WTC11 (cell line): ENCODE data around the gene MSH2.

ENCODE experiments used
- ESRRA ChIP-seq: sonication (generic); formaldehyde crosslinking; IDR thresholded peaks from 2 replicates; pipeline ENCODE4 v1.8.1; 2022; ENCODE audit warnings: mild to moderate bottlenecking, missing genetic modification reagents, borderline replicate concordance
- ETV6 ChIP-seq: sonication (generic); formaldehyde crosslinking; IDR thresholded peaks from 2 replicates; pipeline ENCODE4 v1.8.1; 2022; ENCODE audit warnings: mild to moderate bottlenecking, missing genetic modification reagents
- JAZF1 ChIP-seq: fragments of 250-450 bp; sonication (Bioruptor Pico); IDR thresholded peaks from 2 replicates; pipeline ENCODE4 v1.9.0; 2021; ENCODE audit warnings: moderate library complexity, mild to moderate bottlenecking, inconsistent platforms
- PRRX2 ChIP-seq: fragments of 250-450 bp; sonication (Bioruptor Pico); IDR thresholded peaks from 2 replicates; pipeline ENCODE4 v1.8.0; 2021; ENCODE audit warnings: mild to moderate bottlenecking
- TCF7 ChIP-seq: sonication (generic); formaldehyde crosslinking; IDR thresholded peaks from 2 replicates; pipeline ENCODE4 v1.8.0; 2022; ENCODE audit warnings: mild to moderate bottlenecking, low read depth, missing genetic modification reagents, moderate library complexity
- TF ChIP-seq, protein P1 (sequence below): sonication (generic); formaldehyde crosslinking; IDR thresholded peaks from 2 replicates; pipeline ENCODE4 v1.8.0; 2023; ENCODE audit warnings: missing genetic modification reagents, mild to moderate bottlenecking, borderline replicate concordance
- TF ChIP-seq, protein P2 (sequence below): fragments of 200-600 bp; IDR thresholded peaks from 2 replicates; pipeline ENCODE4 v1.8.0; 2022; ENCODE audit warnings: antibody characterized with exemption
- TF ChIP-seq, protein P3 (sequence below): fragments of 250-450 bp; sonication (Bioruptor Pico); IDR thresholded peaks from 2 replicates; pipeline ENCODE4 v2.1.2; 2022; ENCODE audit warnings: mild to moderate bottlenecking, moderate library complexity
- TF ChIP-seq, protein P4 (sequence below): sonication (generic); formaldehyde crosslinking; IDR thresholded peaks from 2 replicates; pipeline ENCODE4 v1.8.1; 2023; ENCODE audit warnings: mild to moderate bottlenecking, missing genetic modification reagents, moderate library complexity
- TF ChIP-seq, protein P5 (sequence below): sonication (generic); formaldehyde crosslinking; IDR thresholded peaks from 2 replicates; pipeline ENCODE4 v1.8.0; 2022; ENCODE audit warnings: missing genetic modification reagents

DNA sequence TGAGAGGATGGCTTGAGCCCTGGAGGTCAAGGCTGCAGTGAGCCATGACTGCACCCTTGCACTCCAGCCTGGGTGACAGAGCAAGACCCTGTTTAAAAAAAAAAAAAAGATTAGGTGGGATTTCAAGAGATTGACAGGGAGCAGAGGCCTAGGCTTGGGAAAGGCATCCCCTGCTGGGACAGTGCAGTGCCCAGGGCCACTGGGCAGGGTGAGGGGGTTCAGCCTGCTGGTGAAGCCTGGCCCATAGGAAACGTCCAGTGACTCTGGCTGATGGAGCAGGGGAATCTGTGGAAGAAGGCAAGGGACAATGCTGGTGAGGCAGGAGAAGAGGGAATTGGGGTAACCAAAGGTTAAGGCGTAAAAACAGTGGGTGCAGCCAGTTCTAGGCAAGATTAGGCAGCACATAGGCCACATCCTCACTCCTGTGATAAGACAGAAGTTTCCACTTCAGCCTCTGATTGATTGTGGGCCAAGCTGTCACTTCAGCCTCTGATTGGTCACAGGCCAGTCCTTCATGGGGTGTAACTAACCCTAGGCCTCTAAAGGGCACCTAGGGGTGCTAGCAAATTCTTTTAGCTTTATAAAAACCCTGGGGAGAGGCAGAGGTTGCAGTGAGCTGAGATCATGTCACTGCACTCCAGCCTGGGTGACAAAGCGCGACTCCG lies 128.6 kb downstream of the MSH2 start:
- no peak for TF ChIP-seq TCF7 (CRISPR knock-in tag)
- TF ChIP-seq, protein P1, sequence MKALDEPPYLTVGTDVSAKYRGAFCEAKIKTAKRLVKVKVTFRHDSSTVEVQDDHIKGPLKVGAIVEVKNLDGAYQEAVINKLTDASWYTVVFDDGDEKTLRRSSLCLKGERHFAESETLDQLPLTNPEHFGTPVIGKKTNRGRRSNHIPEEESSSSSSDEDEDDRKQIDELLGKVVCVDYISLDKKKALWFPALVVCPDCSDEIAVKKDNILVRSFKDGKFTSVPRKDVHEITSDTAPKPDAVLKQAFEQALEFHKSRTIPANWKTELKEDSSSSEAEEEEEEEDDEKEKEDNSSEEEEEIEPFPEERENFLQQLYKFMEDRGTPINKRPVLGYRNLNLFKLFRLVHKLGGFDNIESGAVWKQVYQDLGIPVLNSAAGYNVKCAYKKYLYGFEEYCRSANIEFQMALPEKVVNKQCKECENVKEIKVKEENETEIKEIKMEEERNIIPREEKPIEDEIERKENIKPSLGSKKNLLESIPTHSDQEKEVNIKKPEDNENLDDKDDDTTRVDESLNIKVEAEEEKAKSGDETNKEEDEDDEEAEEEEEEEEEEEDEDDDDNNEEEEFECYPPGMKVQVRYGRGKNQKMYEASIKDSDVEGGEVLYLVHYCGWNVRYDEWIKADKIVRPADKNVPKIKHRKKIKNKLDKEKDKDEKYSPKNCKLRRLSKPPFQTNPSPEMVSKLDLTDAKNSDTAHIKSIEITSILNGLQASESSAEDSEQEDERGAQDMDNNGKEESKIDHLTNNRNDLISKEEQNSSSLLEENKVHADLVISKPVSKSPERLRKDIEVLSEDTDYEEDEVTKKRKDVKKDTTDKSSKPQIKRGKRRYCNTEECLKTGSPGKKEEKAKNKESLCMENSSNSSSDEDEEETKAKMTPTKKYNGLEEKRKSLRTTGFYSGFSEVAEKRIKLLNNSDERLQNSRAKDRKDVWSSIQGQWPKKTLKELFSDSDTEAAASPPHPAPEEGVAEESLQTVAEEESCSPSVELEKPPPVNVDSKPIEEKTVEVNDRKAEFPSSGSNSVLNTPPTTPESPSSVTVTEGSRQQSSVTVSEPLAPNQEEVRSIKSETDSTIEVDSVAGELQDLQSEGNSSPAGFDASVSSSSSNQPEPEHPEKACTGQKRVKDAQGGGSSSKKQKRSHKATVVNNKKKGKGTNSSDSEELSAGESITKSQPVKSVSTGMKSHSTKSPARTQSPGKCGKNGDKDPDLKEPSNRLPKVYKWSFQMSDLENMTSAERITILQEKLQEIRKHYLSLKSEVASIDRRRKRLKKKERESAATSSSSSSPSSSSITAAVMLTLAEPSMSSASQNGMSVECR (CRISPR knock-in tag) = no peak
- TF ChIP-seq, protein P2, sequence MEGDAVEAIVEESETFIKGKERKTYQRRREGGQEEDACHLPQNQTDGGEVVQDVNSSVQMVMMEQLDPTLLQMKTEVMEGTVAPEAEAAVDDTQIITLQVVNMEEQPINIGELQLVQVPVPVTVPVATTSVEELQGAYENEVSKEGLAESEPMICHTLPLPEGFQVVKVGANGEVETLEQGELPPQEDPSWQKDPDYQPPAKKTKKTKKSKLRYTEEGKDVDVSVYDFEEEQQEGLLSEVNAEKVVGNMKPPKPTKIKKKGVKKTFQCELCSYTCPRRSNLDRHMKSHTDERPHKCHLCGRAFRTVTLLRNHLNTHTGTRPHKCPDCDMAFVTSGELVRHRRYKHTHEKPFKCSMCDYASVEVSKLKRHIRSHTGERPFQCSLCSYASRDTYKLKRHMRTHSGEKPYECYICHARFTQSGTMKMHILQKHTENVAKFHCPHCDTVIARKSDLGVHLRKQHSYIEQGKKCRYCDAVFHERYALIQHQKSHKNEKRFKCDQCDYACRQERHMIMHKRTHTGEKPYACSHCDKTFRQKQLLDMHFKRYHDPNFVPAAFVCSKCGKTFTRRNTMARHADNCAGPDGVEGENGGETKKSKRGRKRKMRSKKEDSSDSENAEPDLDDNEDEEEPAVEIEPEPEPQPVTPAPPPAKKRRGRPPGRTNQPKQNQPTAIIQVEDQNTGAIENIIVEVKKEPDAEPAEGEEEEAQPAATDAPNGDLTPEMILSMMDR = no peak
- no peak for TF ChIP-seq ETV6 (CRISPR knock-in tag)
- TF ChIP-seq, protein P3, sequence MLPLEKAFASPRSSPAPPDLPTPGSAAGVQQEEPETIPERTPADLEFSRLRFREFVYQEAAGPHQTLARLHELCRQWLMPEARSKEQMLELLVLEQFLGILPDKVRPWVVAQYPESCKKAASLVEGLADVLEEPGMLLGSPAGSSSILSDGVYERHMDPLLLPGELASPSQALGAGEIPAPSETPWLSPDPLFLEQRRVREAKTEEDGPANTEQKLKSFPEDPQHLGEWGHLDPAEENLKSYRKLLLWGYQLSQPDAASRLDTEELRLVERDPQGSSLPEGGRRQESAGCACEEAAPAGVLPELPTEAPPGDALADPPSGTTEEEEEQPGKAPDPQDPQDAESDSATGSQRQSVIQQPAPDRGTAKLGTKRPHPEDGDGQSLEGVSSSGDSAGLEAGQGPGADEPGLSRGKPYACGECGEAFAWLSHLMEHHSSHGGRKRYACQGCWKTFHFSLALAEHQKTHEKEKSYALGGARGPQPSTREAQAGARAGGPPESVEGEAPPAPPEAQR (CRISPR knock-in tag) = no peak
- TF ChIP-seq ESRRA = no peak
- no peak for TF ChIP-seq PRRX2 (CRISPR knock-in tag)
- TF ChIP-seq, protein P4, sequence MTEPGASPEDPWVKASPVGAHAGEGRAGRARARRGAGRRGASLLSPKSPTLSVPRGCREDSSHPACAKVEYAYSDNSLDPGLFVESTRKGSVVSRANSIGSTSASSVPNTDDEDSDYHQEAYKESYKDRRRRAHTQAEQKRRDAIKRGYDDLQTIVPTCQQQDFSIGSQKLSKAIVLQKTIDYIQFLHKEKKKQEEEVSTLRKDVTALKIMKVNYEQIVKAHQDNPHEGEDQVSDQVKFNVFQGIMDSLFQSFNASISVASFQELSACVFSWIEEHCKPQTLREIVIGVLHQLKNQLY (CRISPR knock-in tag) = no peak
- TF ChIP-seq, protein P5, sequence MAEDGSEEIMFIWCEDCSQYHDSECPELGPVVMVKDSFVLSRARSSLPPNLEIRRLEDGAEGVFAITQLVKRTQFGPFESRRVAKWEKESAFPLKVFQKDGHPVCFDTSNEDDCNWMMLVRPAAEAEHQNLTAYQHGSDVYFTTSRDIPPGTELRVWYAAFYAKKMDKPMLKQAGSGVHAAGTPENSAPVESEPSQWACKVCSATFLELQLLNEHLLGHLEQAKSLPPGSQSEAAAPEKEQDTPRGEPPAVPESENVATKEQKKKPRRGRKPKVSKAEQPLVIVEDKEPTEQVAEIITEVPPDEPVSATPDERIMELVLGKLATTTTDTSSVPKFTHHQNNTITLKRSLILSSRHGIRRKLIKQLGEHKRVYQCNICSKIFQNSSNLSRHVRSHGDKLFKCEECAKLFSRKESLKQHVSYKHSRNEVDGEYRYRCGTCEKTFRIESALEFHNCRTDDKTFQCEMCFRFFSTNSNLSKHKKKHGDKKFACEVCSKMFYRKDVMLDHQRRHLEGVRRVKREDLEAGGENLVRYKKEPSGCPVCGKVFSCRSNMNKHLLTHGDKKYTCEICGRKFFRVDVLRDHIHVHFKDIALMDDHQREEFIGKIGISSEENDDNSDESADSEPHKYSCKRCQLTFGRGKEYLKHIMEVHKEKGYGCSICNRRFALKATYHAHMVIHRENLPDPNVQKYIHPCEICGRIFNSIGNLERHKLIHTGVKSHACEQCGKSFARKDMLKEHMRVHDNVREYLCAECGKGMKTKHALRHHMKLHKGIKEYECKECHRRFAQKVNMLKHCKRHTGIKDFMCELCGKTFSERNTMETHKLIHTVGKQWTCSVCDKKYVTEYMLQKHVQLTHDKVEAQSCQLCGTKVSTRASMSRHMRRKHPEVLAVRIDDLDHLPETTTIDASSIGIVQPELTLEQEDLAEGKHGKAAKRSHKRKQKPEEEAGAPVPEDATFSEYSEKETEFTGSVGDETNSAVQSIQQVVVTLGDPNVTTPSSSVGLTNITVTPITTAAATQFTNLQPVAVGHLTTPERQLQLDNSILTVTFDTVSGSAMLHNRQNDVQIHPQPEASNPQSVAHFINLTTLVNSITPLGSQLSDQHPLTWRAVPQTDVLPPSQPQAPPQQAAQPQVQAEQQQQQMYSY (CRISPR knock-in tag) = no peak
- TF ChIP-seq JAZF1 (CRISPR knock-in tag) = no peak
